ENCODE data around the gene RASA4.
"Not testable (repeated sequence)": the region's sequence is repeated elsewhere in the genome, so short reads cannot be mapped to it uniquely, and the experiment has no call there.

The RASA4 gene

DNA sequence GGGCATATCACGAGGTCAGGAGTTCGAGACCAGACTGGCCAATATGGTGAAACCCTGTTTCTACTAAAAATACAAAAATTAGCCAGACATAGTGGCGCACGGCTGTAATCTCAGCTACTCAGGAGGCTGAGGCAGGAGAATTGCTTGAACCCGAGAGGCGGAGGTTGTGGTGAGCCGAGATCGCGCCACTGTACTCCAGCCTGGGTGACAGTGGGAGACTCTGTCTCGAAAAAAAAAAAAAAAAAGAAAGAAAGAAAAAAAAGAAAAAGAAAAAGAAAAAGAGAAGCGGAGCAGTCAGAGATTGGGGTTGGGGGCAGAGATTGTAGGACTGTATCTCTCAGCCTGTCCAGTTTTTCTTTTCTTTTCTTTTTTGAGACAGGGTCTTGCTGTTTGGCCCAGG is 73.8 kb downstream of the RASA4 start:
- H3K27me3 ChIP-seq (ENCODE audit: control insufficient read depth in 1 of 2, insufficient read depth in 2 of 2, low read length in 2 of 2); H3K9ac ChIP-seq (ENCODE audit: low read length in 2 of 2); H3K4me3 ChIP-seq (ENCODE audit: low read length in 2 of 2); H3K27ac ChIP-seq (ENCODE audit: low read length); H3K36me3 ChIP-seq (ENCODE audit: control insufficient read depth in 2 of 2, insufficient read depth in 2 of 2, low read length in 2 of 2); H3K9me3 ChIP-seq (ENCODE audit: control insufficient read depth in 2 of 2, low read length in 2 of 2); H3K4me1 ChIP-seq (ENCODE audit: control insufficient read depth, insufficient read depth, low read length): not testable (repeated sequence)

DNA sequence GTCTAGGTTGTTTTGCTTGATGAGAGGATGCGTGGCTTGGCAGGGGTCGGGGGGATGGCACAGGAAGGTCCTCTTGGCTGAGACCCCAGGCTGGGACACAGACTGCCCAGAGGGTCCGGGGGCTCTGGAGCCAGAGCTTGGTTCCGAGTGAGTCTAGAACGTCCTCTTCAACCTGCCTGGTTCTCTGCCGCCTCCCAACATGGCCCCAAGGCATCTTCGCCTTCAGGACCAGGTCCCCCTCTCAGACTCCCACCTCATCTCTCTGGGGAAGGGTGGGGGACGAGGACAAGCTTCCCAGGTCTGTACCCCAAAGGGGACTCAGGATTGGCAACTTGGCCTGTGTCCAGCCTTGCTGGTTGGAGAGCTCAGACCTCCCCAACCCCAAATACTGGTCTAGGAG is 74.5 kb downstream of the RASA4 start:
- not testable (repeated sequence) for H3K9ac ChIP-seq (ENCODE audit: low read length in 2 of 2); H3K36me3 ChIP-seq (ENCODE audit: control insufficient read depth in 2 of 2, insufficient read depth in 2 of 2, low read length in 2 of 2); H3K9me3 ChIP-seq (ENCODE audit: control insufficient read depth in 2 of 2, low read length in 2 of 2); H3K4me3 ChIP-seq (ENCODE audit: low read length in 2 of 2); H3K27ac ChIP-seq (ENCODE audit: low read length); H3K27me3 ChIP-seq (ENCODE audit: control insufficient read depth in 1 of 2, insufficient read depth in 2 of 2, low read length in 2 of 2); H3K4me1 ChIP-seq (ENCODE audit: control insufficient read depth, insufficient read depth, low read length)

DNA sequence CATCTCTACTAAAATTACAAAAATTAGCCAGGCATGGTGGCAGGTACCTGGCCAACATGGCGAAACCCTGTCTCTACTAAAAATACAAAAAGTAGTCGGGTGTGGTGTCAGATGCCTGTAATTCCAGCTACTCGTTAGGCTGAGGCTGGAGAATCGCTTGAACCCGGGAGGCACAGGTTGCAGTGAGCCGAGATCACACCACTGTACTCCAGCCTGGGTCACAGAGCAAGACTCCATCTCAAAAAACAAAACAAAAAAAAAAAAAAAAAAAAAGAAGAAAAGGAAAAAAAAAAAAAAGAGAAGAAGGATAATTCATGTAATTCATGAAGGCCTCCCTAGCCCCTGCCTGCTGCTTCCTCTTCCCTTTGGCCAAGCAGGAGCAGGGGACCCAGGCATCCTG is 76.0 kb downstream of the RASA4 start:
- H3K4me1 ChIP-seq (ENCODE audit: control insufficient read depth, insufficient read depth, low read length), result not testable (repeated sequence)

DNA sequence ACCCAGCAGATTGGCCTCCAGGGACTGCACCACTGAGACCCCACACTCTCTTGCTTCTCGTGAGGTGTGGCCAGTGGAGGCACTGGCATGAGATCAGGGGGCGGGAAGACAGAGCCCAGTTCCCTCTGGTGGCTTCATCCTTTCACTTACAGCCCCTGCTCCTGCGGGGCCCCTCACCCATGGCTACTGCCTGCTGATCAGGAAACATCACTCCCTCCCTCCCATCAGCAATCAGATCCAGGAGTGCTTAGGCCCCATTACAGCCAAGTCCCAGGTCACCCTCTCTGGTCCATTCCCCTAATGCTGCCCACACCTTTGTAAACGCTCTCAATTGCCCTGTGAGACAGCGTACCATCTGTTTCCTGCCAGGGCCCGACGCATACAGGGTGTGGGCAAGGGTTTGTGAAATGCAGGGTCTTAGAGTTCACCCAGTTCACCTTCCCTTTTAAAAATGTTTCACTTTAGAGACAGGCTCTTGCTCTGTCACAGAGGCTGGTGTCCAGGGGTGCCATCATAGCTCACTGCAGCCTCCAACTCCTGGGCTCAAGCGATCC is 81.4 kb downstream of the RASA4 start:
- H3K9ac ChIP-seq (ENCODE audit: low read length in 2 of 2); H3K27me3 ChIP-seq (ENCODE audit: control insufficient read depth in 1 of 2, insufficient read depth in 2 of 2, low read length in 2 of 2); H3K27ac ChIP-seq (ENCODE audit: low read length); H3K4me1 ChIP-seq (ENCODE audit: control insufficient read depth, insufficient read depth, low read length); H3K4me3 ChIP-seq (ENCODE audit: low read length in 2 of 2); H3K9me3 ChIP-seq (ENCODE audit: control insufficient read depth in 2 of 2, low read length in 2 of 2); H3K36me3 ChIP-seq (ENCODE audit: control insufficient read depth in 2 of 2, insufficient read depth in 2 of 2, low read length in 2 of 2): not testable (repeated sequence)

More for the DNA sequence above, 76.0 kb downstream of the RASA4 start:
- not testable (repeated sequence) for H3K4me3 ChIP-seq (ENCODE audit: low read length in 2 of 2); H3K27ac ChIP-seq (ENCODE audit: low read length); H3K9ac ChIP-seq (ENCODE audit: low read length in 2 of 2); H3K9me3 ChIP-seq (ENCODE audit: control insufficient read depth in 2 of 2, low read length in 2 of 2); H3K36me3 ChIP-seq (ENCODE audit: control insufficient read depth in 2 of 2, insufficient read depth in 2 of 2, low read length in 2 of 2); H3K27me3 ChIP-seq (ENCODE audit: control insufficient read depth in 1 of 2, insufficient read depth in 2 of 2, low read length in 2 of 2)

DNA sequence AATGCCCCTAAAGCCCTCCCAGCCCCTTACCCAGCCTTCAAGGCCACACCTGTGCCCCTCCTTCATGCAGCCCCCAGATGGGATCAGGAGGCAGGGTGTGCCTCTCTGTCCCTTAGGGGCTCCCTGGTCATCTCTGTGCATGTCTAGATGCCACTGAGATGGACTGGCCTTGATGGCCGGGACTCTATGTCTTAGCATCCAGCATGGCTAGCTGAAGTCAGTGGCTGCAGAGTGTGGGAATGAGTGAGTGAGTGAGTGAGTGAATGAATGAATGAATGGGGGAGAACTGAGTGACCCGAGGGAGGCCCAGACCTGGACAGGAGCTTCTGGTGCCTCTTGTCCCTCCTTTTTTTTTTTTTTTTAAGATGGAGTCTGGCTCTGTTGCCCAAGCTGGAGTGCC is 84.4 kb downstream of the RASA4 start:
- not testable (repeated sequence) for H3K4me1 ChIP-seq (ENCODE audit: control insufficient read depth, insufficient read depth, low read length); H3K9ac ChIP-seq (ENCODE audit: low read length in 2 of 2); H3K36me3 ChIP-seq (ENCODE audit: control insufficient read depth in 2 of 2, insufficient read depth in 2 of 2, low read length in 2 of 2); H3K27me3 ChIP-seq (ENCODE audit: control insufficient read depth in 1 of 2, insufficient read depth in 2 of 2, low read length in 2 of 2); H3K9me3 ChIP-seq (ENCODE audit: control insufficient read depth in 2 of 2, low read length in 2 of 2); H3K27ac ChIP-seq (ENCODE audit: low read length); H3K4me3 ChIP-seq (ENCODE audit: low read length in 2 of 2)

DNA sequence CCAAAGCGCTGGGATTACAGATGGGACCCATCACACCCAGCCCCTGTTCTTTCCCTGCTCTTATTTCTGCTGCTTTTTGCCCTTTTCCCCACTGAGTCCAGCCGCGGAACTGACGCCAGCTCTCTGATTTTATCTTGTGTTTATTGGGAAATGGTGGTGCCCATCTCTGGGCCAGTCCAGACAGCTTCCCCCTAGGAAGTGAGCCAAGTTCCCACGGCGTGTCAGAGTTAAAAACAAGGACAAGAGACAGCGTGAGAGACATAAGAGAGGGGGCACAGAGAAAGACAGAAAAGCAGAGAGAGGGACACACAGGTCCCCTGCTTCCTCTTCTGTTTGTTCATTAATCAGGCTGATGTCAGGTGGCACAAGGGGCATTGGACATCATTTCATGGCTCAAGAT is 85.0 kb downstream of the RASA4 start:
- not testable (repeated sequence) for H3K9ac ChIP-seq (ENCODE audit: low read length in 2 of 2); H3K27ac ChIP-seq (ENCODE audit: low read length); H3K27me3 ChIP-seq (ENCODE audit: control insufficient read depth in 1 of 2, insufficient read depth in 2 of 2, low read length in 2 of 2); H3K4me1 ChIP-seq (ENCODE audit: control insufficient read depth, insufficient read depth, low read length); H3K36me3 ChIP-seq (ENCODE audit: control insufficient read depth in 2 of 2, insufficient read depth in 2 of 2, low read length in 2 of 2); H3K4me3 ChIP-seq (ENCODE audit: low read length in 2 of 2); H3K9me3 ChIP-seq (ENCODE audit: control insufficient read depth in 2 of 2, low read length in 2 of 2)

DNA sequence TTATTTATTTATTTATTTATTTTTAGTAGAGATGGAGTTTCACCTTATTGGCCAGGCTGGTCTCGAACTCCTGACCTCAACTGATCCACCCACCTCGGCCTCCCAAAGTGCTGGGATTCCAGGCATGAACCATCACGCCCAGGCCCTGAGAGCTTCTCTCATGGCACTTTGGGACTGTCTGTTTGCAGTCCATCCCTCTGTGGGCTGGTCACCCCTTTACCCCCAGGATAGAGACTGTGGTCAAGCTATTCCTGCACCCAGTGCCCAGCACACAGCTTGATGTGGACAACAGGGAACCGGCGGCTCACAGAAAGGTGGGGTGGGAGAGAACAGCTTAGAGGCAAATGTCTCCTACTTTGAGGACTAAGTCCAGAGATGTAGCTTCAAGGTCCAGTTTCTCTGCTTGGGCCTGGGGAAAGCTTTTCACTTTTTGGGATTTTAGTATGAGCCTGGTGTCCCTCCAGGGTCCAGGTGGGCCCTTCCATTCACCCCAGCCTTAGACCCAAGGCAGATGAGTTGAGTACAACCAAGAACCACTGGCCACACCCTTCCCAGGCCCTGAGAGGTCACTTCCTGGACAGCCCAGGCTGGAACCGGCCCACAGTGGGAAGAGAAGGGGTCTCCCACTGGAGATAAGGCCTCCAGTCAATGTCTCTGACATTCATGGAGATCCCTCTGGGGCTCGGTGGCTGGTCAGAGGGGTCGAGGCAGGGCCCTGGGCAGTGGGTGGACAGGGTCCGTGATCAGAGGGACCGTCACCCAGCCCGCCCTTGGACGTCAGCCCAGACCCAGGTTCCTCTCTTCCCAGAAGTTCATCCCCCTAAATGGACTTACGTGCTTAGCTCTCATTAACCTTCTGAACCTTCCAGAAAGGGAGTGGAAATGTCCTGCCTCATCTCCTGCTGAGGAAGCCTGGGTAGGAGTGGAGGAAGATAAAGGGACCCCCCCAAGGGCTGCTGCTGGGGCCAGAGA is 88.4 kb downstream of the RASA4 start:
- H3K9me3 ChIP-seq (ENCODE audit: control insufficient read depth in 2 of 2, low read length in 2 of 2); H3K27ac ChIP-seq (ENCODE audit: low read length); H3K27me3 ChIP-seq (ENCODE audit: control insufficient read depth in 1 of 2, insufficient read depth in 2 of 2, low read length in 2 of 2); H3K36me3 ChIP-seq (ENCODE audit: control insufficient read depth in 2 of 2, insufficient read depth in 2 of 2, low read length in 2 of 2); H3K4me3 ChIP-seq (ENCODE audit: low read length in 2 of 2); H3K4me1 ChIP-seq (ENCODE audit: control insufficient read depth, insufficient read depth, low read length); H3K9ac ChIP-seq (ENCODE audit: low read length in 2 of 2): not testable (repeated sequence)

DNA sequence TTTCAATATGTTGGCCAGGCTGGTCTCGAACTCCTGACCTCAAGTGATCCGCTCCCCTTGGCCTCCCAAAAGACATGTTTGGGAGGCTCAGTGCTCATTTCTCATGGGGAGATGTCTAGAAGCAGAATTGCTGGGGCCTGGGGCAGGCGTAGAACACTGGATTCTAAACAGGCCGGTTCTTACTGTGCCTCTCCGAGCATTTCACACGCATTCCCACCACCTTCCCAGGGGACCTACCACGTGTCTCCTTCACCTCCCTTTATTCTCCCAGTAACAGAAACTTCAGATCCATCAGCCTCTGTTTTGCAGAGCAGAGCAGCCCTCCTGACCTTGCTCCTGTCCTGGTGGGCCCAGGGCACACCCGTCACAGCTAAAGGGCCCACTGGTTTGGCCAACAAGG is 89.4 kb downstream of the RASA4 start:
- not testable (repeated sequence) for H3K9ac ChIP-seq (ENCODE audit: low read length in 2 of 2); H3K9me3 ChIP-seq (ENCODE audit: control insufficient read depth in 2 of 2, low read length in 2 of 2); H3K4me1 ChIP-seq (ENCODE audit: control insufficient read depth, insufficient read depth, low read length); H3K27ac ChIP-seq (ENCODE audit: low read length); H3K4me3 ChIP-seq (ENCODE audit: low read length in 2 of 2); H3K36me3 ChIP-seq (ENCODE audit: control insufficient read depth in 2 of 2, insufficient read depth in 2 of 2, low read length in 2 of 2); H3K27me3 ChIP-seq (ENCODE audit: control insufficient read depth in 1 of 2, insufficient read depth in 2 of 2, low read length in 2 of 2)

DNA sequence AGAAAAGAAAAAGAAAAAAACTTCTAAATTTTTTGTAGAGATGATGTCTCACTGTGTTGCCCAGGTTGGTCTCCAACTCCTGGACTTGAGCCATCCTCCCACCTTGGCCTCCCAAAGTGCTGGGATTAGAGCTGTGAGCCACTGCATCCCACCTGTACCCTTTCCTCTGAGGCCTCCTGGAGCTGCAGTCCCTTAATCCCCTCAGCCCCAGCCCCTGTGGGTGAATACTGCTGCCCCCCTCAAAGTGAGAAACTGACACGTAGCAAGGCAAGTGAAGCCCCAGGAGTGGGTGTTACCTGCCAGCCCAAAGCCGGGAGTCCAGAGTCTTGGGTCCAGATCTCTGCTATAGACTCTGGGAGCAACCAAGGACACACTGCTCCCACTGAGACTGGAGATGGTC is 91.8 kb downstream of the RASA4 start:
- H3K27ac ChIP-seq (ENCODE audit: low read length); H3K27me3 ChIP-seq (ENCODE audit: control insufficient read depth in 1 of 2, insufficient read depth in 2 of 2, low read length in 2 of 2); H3K36me3 ChIP-seq (ENCODE audit: control insufficient read depth in 2 of 2, insufficient read depth in 2 of 2, low read length in 2 of 2); H3K9ac ChIP-seq (ENCODE audit: low read length in 2 of 2); H3K9me3 ChIP-seq (ENCODE audit: control insufficient read depth in 2 of 2, low read length in 2 of 2); H3K4me3 ChIP-seq (ENCODE audit: low read length in 2 of 2); H3K4me1 ChIP-seq (ENCODE audit: control insufficient read depth, insufficient read depth, low read length): not testable (repeated sequence)

Measured in stomach smooth muscle (tissue), 2 donors.